Activated CD8-positive, alpha-beta T cell treated with anti-CD3 and anti-CD28 coated beads for 36 hours (primary cell): Measurements from ENCODE around the gene S100A8. TPM values are rescaled to one million over a fixed set of nuclear protein-coding genes. Genes with fewer than 3 reads are reported as not detected.

Experiments
- ATAC-seq: fragments of 200-7000 bp; cut with Tn5 transposase; one replicate; pipeline ENCODE4 v1.10.0; 2021; ENCODE audit warnings: mild to moderate bottlenecking, moderate library complexity
- CTCF ChIA-PET: fragments of 350-600 bp; sonication (Branson Sonifier 250); formaldehyde crosslinking; loops from one replicate; lab custom pipeline; 2021; ENCODE audit warnings: antibody characterized with exemption; lab: Charles Lee
- POLR2A ChIA-PET: fragments of 350-600 bp; sonication (Branson Sonifier 250); formaldehyde crosslinking; loops from one replicate; lab custom pipeline; 2021; ENCODE audit warnings: antibody characterized with exemption; lab: Charles Lee
- DNase-seq: peaks from one replicate; pipeline ENCODE4 v3.0.0-alpha.2; 2020
- H3K27ac Mint-ChIP-seq: one replicate; pipeline ENCODE4 v1.8.0; 2021; ENCODE audit warnings: mild to moderate bottlenecking, mixed read lengths
- H3K27me3 Mint-ChIP-seq: one replicate; pipeline ENCODE4 v1.8.0; 2021; ENCODE audit warnings: mixed read lengths
- H3K36me3 Mint-ChIP-seq: one replicate; pipeline ENCODE4 v1.8.0; 2021; ENCODE audit warnings: low read depth, mixed read lengths
- H3K4me1 Mint-ChIP-seq: one replicate; pipeline ENCODE4 v1.8.0; 2021; ENCODE audit warnings: low read depth, mixed read lengths
- H3K4me3 Mint-ChIP-seq: one replicate; pipeline ENCODE4 v1.8.0; 2021; ENCODE audit warnings: mild to moderate bottlenecking, moderate library complexity, mixed read lengths
- H3K9me3 Mint-ChIP-seq: one replicate; pipeline ENCODE4 v1.8.0; 2021; ENCODE audit warnings: mixed read lengths
- intact Hi-C: fragments of 100-400 bp; cut with micrococcal nuclease; formaldehyde crosslinking; loops from one replicate; pipeline ENCODE4 v1.10.0; 2022
- total RNA-seq, 2 experiments: library from RNA; stranded (reverse); gene quantifications; one replicate each; pipeline ENCODE4 v1.2.3, GENCODE V29; 2021
- TF ChIP-seq, protein P1 (sequence below): fragments of 200-600 bp; IDR thresholded peaks from one replicate; pipeline ENCODE4 v1.8.0; 2022; ENCODE audit warnings: antibody characterized with exemption, mild to moderate bottlenecking

S100A8 gene
- total RNA-seq, 2 experiments from 2014 or later, result not detected

DNA sequence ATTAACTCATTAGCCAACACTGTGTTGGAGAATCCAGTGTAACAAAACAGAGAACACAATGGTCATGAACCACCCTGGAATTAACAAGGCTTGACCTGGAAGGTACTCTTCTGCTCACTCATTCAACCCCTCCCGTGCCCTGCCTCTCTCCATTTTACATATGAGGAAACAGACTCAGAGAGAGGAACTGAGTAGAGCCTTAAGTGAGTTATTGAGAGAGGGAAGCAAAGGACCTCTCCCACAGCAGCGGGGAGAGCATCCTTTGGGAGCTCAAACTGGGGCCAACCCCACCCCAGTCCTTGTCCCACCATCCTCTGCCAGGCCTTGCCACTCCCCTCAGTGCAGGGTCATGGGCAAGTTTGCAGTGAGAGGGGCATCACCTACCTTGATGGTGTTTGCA, 16.8 kb downstream of the S100A8 start:
- no peaks in the 10 kb centered on the region for H3K36me3 Mint-ChIP-seq
- no peaks in the 10 kb centered on the region for H3K9me3 Mint-ChIP-seq
- peaks cover 9% of the 10 kb centered on the region for H3K27me3 Mint-ChIP-seq
- H3K4me3 Mint-ChIP-seq, result no peak overlapping the region
- TF ChIP-seq, protein P1, sequence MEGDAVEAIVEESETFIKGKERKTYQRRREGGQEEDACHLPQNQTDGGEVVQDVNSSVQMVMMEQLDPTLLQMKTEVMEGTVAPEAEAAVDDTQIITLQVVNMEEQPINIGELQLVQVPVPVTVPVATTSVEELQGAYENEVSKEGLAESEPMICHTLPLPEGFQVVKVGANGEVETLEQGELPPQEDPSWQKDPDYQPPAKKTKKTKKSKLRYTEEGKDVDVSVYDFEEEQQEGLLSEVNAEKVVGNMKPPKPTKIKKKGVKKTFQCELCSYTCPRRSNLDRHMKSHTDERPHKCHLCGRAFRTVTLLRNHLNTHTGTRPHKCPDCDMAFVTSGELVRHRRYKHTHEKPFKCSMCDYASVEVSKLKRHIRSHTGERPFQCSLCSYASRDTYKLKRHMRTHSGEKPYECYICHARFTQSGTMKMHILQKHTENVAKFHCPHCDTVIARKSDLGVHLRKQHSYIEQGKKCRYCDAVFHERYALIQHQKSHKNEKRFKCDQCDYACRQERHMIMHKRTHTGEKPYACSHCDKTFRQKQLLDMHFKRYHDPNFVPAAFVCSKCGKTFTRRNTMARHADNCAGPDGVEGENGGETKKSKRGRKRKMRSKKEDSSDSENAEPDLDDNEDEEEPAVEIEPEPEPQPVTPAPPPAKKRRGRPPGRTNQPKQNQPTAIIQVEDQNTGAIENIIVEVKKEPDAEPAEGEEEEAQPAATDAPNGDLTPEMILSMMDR, result no peak
- no peak for ATAC-seq
- no peaks in the 10 kb centered on the region for H3K4me1 Mint-ChIP-seq
- ChIA-PET CTCF (interaction anchor here (1.3 kb wide), 1 partner anchor 30 kb away, joined by 4 read pairs; no protein-coding TSS in a partner anchor), POLR2A (no interaction called here)
- H3K27ac Mint-ChIP-seq, result no peak overlapping the region
- no peak for DNase-seq
- intact Hi-C loops, result no loop called here

DNA sequence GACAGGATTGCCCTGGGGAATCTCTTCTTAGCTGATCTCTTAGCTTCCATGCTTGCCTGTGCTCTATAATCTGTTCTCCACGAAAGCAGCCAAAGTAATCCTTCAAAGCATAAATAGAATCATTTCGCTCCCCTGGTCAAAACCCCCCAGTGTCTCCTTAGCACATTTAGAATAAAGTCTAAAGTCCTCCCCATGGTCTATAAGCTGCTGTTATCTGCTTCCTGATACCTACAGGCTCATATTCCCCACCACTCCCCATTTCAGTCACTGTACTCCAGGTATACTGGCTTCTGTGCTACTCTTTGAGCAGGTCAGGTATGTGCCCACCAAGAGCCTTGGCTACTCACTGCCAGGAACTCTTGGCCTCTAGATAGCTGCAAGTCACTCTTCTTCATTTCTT, 18.3 kb downstream of the S100A8 start:
- Mint-ChIP-seq H3K27ac (no peak overlapping the region), H3K9me3 (no peaks in the 10 kb centered on the region), H3K4me3 (no peak overlapping the region), H3K36me3 (no peaks in the 10 kb centered on the region), H3K4me1 (no peaks in the 10 kb centered on the region), H3K27me3 (peaks cover 6% of the 10 kb centered on the region)
- DNase-seq, result no peak
- TF ChIP-seq, protein P1, result no peak
- ChIA-PET POLR2A (interaction anchor here (1.0 kb wide), 1 partner anchor 426 kb away, joined by 3 read pairs; no protein-coding TSS in a partner anchor), CTCF (interaction anchor here (1.1 kb wide), 1 partner anchor 21 kb away, joined by 3 read pairs; no protein-coding TSS in a partner anchor)
- ATAC-seq, result no peak
- intact Hi-C loops, result no loop called here

DNA sequence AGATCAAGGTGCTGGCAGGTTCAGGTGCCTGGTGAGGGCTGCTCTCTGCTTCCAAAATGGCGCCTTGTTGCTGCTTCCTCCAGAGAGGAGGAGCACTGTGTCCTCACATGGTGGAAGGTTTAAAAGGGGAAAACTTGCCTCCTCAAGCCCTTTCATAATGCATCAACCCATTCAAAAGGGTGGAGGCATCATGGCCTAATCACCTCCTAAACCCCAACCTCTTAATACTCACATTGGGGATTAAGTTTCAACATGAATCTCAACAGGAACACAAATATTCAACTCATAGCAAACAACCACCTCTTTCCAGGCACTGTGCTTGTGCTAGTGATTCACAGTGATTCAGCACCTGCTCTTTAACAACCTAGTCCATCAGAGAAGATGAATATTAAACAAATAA, 19.6 kb downstream of the S100A8 start:
- Mint-ChIP-seq H3K36me3 (no peaks in the 10 kb centered on the region), H3K27ac (no peak overlapping the region), H3K27me3 (peaks cover 1% of the 10 kb centered on the region), H3K4me1 (no peaks in the 10 kb centered on the region), H3K4me3 (no peak overlapping the region), H3K9me3 (no peaks in the 10 kb centered on the region)
- DNase-seq (no peak), ATAC-seq (no peak)
- TF ChIP-seq, protein P1, result no peak
- CTCF ChIA-PET, result no interaction called here
- POLR2A ChIA-PET, result no interaction called here
- intact Hi-C loops, result no loop called here

DNA sequence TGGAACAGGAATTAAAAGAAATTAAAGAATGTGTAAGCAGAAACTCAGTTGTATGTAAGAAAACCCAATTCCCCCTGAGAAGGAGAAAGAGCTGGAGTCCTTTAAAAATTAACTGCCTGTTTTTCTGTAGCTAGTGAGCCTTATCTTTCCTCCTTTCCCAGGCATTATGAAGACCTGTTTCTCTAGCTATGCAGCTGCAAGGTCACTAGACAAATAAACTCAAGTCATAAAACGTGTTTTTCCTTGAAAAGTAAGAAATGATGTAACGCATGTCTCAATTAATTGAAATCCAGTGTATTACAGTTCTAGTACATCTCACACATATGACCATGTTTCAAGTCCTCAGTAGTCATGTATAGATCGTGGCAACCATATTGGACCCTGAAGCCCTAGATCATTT, 20.7 kb downstream of the S100A8 start:
- peaks cover 3% of the 10 kb centered on the region for H3K27me3 Mint-ChIP-seq
- H3K4me3 Mint-ChIP-seq, result no peak overlapping the region
- intact Hi-C loops, result no loop called here
- TF ChIP-seq, protein P1, result no peak
- ChIA-PET CTCF (no interaction called here), POLR2A (no interaction called here)
- ATAC-seq (no peak), DNase-seq (no peak)
- H3K27ac Mint-ChIP-seq, result no peak overlapping the region
- no peaks in the 10 kb centered on the region for H3K4me1 Mint-ChIP-seq
- H3K36me3 Mint-ChIP-seq, result no peaks in the 10 kb centered on the region
- no peaks in the 10 kb centered on the region for H3K9me3 Mint-ChIP-seq

DNA sequence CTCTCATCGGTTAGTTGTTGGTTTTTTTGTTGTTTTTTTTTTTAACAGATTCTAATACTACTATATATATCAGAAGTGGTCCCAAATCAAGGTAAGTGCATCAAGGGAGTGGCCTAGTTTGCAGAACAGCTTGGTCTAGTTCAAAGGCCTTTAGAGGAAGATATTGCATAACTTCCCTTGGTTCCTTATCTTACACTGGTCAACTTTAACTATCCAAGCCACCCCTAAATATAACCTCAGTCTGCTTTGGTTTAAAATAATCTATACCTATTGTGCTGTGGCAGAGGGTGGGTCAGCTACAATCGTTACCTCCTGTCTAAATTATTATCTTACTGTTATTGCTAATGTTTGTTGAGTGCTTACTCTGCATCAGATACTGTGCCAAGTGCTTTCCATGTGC, 22.4 kb downstream of the S100A8 start:
- H3K9me3 Mint-ChIP-seq, result no peaks in the 10 kb centered on the region
- ATAC-seq, result no peak
- no peaks in the 10 kb centered on the region for H3K4me1 Mint-ChIP-seq
- H3K36me3 Mint-ChIP-seq, result no peaks in the 10 kb centered on the region
- H3K27me3 Mint-ChIP-seq, result peaks cover 9% of the 10 kb centered on the region
- no peak for DNase-seq
- no peak overlapping the region for H3K4me3 Mint-ChIP-seq
- TF ChIP-seq, protein P1, result no peak
- ChIA-PET POLR2A (no interaction called here), CTCF (no interaction called here)
- no peak overlapping the region for H3K27ac Mint-ChIP-seq
- intact Hi-C loops, result no loop called here
